RPMI8226 (cell line): ENCODE measurements around the gene ANKS3.

ENCODE experiments used
- DNase-seq: peaks from one replicate; pipeline ENCODE4 v3.0.0-alpha.2; 2015

The ANKS3 gene

GRCh38 chr16:4734063-4734729 lies at the start of gene ANKS3, which contains the start of gene DNAAF8:
Gene ANKS3 (minus strand): TSS chr16:4734271. CDS start chr16:4730149, 4,122 bp downstream.
Gene DNAAF8 (plus strand): TSS chr16:4734537. CDS start chr16:4736515, 1,978 bp downstream.
- DNase-seq = peak; percentile 95

GRCh38 chr16:4783251-4783950 lies 49.3 kb upstream of the ANKS3 start:
- DNase-seq = no peak

GRCh38 chr16:4780235-4780634 lies 46.2 kb upstream of the ANKS3 start:
- DNase-seq = no peak

GRCh38 chr16:4778050-4778392 lies 44.0 kb upstream of the ANKS3 start:
- DNase-seq = no peak

- no peak for DNase-seq
Measured at GRCh38 chr16:4777339-4778049, 43.4 kb upstream of the ANKS3 start.

- no peak for DNase-seq
Measured at GRCh38 chr16:4776141-4776705, 42.2 kb upstream of the ANKS3 start.

- no peak for DNase-seq
Measured at GRCh38 chr16:4775005-4775404, 40.9 kb upstream of the ANKS3 start.

GRCh38 chr16:4772351-4772750 lies 38.3 kb upstream of the ANKS3 start:
- DNase-seq = no peak

- DNase-seq = no peak
Measured at GRCh38 chr16:4771646-4772045, 37.6 kb upstream of the ANKS3 start.

GRCh38 chr16:4769306-4769638 lies 35.2 kb upstream of the ANKS3 start:
- DNase-seq = no peak

GRCh38 chr16:4768549-4769305 lies 34.7 kb upstream of the ANKS3 start:
- peak; percentile 94 for DNase-seq

GRCh38 chr16:4767872-4768548 lies 33.9 kb upstream of the ANKS3 start:
- DNase-seq = peak; percentile 59

- peak; percentile 99 for DNase-seq
Measured at GRCh38 chr16:4766875-4767628, 33.0 kb upstream of the ANKS3 start, which contains the start of gene ZNF500. Gene ZNF500 (minus strand): TSS chr16:4767162. CDS start chr16:4765978, 1,184 bp downstream.

- DNase-seq = no peak
Measured at GRCh38 chr16:4765511-4766474, 31.7 kb upstream of the ANKS3 start.

GRCh38 chr16:4763791-4764190 lies 29.7 kb upstream of the ANKS3 start:
- no peak for DNase-seq

- DNase-seq = no peak
Measured at GRCh38 chr16:4762205-4762604, 28.1 kb upstream of the ANKS3 start.

- no peak for DNase-seq
Measured at GRCh38 chr16:4760221-4760910, 26.3 kb upstream of the ANKS3 start.

- DNase-seq = no peak
Measured at GRCh38 chr16:4755687-4756086, 21.6 kb upstream of the ANKS3 start.

- DNase-seq = no peak
Measured at GRCh38 chr16:4754865-4755264, 20.8 kb upstream of the ANKS3 start.

- no peak for DNase-seq
Measured at GRCh38 chr16:4753227-4753626, 19.2 kb upstream of the ANKS3 start.
